Measurements from ENCODE around the gene CNBP.
A peak's percentile ranks its signal among the peaks of the same experiment; 100 is the strongest.

GRCh38 chr3:129162729-129163579, 20.7 kb downstream of the CNBP start:
- TF ChIP-seq EZH2 (IDR thresholded peaks at IDR 0.05; ENCODE audit: low read length, missing control alignments): no peak
- TF ChIP-seq, protein P1, sequence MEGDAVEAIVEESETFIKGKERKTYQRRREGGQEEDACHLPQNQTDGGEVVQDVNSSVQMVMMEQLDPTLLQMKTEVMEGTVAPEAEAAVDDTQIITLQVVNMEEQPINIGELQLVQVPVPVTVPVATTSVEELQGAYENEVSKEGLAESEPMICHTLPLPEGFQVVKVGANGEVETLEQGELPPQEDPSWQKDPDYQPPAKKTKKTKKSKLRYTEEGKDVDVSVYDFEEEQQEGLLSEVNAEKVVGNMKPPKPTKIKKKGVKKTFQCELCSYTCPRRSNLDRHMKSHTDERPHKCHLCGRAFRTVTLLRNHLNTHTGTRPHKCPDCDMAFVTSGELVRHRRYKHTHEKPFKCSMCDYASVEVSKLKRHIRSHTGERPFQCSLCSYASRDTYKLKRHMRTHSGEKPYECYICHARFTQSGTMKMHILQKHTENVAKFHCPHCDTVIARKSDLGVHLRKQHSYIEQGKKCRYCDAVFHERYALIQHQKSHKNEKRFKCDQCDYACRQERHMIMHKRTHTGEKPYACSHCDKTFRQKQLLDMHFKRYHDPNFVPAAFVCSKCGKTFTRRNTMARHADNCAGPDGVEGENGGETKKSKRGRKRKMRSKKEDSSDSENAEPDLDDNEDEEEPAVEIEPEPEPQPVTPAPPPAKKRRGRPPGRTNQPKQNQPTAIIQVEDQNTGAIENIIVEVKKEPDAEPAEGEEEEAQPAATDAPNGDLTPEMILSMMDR (conservative IDR thresholded peaks at IDR 0.05 in 1 of 2, IDR thresholded peaks at IDR 0.05 in 1 of 2; ENCODE audit: low read depth in 1 of 2, low read length in 2 of 2): peak; percentile 16 to 40

All from fibroblast of lung (primary cell).